CD4-positive, alpha-beta T cell treated with Interleukin-15 for 1 hour (primary cell): ENCODE results near the gene SRRM1.
A peak's percentile ranks its signal among the peaks of the same experiment; 100 is the strongest.

Experiments
- DNase-seq: peaks from one replicate; pipeline ENCODE4 v3.0.0-alpha.2; 2020

The SRRM1 gene

DNA sequence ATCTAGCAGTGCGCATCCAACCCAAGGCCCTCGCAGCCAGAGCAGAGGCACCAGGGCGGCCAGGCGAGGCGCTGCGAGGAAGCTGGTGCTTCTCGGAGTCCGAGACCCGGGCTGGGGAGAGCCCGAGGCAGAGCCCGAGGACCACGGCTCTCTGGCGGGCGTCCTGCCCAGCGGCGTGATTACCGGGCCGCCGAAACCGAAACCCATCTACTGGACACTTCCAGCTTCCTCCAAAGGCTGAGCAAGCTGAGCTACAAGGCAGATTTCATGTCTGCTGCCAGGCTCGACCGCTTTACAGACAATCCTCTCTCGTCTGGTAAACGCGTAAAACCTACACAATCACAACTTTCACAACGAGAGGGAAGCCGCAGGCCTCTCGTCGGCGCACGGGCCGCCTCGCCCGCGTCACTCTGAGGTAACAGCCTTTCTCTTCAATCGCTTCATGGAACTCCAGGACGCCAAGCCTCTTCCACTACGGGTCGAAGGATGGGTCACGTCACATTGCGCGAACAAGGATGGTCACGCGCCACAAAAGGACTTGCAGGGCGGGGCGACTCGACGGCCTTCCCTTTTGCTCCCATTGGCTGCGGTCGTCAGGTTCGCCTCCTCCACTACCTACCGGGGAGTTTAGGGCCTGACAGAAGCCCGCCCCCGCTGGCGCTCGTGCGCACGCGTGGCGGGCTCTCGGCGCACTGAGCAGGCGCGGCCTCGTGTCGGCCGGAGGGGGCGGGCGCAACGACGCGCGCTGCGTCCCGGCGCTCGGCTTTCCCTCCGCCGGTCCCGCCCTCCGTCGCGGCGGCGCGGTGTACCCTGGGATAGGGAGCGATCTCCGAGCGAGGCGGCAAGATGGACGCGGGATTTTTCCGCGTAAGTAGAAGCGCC lies at the start of gene SRRM1:
SRRM1 (plus strand) TSS at position 822 of the 882 bp plus-strand sequence; CDS start at position 847, 25 bp downstream.
- peak; percentile 100 for DNase-seq

- no peak for DNase-seq
Measured at GRCh38 chr1:24594328-24594598, 48.8 kb upstream of the SRRM1 start.

DNA sequence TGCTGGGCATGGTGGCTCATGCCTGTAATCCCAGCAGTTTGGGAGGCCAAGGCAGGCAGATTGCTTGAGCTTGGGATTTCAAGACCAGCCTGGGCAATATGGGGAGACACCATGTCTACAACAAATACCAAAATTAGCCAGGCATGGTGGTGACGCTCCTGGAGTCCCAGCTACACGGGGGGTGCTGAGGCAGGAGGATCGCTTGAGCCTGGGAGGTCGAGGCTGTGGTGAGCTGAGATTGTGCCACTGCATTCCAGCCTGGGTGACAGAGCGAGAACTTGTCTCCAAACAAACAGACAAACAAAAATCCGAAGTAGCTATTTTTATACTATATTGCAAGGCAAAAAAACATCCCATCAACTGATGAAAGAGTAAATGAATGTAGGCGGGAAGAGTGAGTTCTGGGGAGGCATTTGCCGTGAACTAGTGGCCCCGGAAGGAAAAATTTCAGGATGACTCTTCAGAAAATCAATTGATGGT lies 46.7 kb upstream of the SRRM1 start:
- no peak for DNase-seq

DNA sequence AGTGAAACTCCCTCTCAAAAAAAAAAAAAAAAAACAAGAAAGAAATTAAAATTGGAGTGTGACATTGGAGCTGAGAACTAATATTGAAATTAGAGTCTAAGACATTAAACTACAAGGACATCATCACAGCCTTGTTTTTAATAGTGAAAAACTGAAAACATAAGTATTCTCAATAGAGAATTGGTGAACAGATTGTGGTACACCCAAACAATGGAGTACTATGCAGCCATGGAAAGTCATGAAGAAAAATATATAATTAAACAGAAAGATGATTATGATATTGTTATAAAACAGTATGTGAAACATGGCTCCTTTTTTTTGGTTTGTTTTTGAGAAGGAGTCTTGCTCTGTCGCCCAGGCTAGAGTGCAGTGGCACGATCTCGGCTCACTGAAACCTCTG lies 43.8 kb upstream of the SRRM1 start:
- DNase-seq: no peak

DNA sequence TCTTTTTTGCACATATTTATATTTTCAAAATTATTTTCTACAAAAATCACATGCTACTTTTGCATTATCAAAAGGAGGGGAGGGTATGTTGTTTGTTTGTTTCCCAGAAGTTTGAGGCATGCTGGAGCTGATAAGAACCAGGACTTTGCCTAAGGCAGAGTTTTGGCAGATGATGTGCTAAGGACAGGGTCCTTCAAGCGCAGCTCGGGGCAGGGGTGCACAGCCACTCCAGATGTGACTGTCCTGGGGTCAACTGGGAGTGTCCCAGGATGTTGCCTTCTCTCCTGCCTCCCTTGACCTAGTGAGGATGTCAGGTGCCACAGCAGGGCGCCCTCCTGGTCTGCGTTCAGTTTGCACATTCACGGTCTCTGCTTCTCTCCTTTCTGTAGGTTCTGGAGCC lies 42.6 kb upstream of the SRRM1 start:
- no peak for DNase-seq

GRCh38 chr1:24605534-24606295 lies 37.4 kb upstream of the SRRM1 start:
- no peak for DNase-seq

DNA sequence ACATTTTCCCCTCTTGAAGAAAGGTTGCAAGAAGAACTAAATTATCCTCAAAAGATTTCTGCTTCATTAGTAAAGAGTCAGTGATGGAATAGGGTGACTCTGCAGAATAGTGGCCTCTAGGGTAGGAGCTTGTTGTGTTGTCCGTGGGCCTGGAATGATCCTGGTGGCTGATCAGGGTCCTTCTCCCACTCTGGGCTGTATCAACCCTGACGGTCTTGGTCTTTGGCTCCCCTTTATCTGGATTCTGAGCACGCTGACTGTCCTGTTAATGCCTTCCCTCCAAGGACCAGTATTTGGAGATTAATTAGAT lies 36.9 kb upstream of the SRRM1 start:
- DNase-seq: no peak

GRCh38 chr1:24606621-24607020 lies 36.5 kb upstream of the SRRM1 start:
- DNase-seq: no peak

DNA sequence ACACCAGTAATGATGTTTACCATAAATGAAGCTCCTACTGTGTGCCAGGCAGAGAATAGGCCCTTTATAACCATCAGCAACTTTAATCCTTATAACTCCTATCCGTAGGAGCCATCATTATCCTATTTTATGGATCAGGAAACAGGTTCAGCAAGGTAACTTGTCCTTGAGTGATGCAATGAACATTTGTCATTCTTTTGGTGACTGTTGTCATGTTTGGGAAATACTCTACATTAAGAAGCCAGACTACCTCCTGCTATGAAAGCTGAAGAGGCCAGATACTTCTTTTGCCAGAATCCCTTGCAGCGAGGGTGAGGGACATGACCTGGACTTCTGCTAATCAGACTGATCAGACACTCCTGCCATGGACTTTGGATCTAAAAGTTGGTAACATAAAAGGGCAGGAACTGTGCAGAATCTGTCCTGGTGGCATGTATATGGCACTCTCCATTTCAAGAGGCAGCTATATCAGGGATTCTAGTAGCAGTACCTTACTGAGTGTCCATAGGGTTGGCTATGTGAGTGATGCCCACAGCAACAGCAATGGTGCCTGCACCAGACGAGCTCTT lies 33.1 kb upstream of the SRRM1 start:
- no peak for DNase-seq

DNA sequence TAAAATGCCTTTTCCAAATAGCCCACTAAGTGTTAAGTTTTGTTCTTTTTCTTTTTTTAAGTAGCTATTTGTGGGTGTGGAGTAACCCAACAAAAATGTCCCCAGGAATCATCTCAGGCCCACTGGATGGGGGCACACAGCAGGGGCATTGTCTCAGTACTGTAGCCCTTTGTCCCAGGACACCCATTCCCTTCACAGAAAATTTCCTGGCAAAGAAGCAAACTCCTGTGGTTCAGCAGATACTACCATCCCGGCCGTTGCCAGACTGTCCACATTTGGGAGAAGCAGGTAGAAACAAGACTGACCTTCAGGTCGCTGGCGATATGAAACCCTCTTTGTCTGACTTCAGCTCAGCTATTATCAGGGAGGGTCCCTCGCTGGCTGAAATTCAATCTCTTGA lies 23.7 kb upstream of the SRRM1 start:
- no peak for DNase-seq

- DNase-seq: no peak
Measured at GRCh38 chr1:24620678-24621077, 22.4 kb upstream of the SRRM1 start.

GRCh38 chr1:24621121-24621520 lies 22.0 kb upstream of the SRRM1 start:
- no peak for DNase-seq

DNA sequence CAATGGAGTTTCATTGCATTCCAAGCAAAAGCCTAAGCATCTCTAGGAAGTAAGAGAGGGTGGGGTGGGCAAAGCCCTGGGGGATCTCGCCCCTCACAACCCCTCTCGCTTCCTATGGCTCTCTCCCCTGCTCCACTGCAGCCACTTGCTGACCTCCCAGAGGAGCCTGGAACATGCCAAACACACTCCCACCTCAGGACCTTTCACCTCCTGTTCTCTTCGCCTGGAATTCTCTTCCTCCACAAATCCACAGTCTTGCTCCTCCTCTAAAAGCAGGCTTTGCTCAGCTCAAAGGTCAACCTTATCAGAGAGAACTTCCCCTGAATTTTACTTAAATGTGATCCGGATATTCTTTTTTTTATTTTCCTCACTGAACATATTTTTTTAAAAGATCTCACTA lies 20.9 kb upstream of the SRRM1 start:
- DNase-seq: no peak

DNA sequence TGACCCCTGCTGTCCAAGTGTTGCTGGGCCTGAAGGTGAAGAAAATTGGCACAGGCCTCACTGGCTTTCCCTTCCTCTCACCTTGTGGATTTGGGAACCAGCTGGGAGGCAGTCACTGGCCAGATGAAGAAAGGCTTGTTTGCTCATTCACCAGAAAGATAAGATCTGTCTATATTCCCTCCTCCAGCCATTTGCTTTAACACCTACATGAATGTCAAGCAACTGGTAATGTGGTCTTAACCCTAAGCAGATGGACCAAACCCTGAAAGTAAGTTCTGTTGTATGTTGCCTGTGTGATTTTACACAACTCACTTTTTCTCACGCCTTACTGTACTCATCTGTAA lies 10.3 kb upstream of the SRRM1 start:
- no peak for DNase-seq

DNA sequence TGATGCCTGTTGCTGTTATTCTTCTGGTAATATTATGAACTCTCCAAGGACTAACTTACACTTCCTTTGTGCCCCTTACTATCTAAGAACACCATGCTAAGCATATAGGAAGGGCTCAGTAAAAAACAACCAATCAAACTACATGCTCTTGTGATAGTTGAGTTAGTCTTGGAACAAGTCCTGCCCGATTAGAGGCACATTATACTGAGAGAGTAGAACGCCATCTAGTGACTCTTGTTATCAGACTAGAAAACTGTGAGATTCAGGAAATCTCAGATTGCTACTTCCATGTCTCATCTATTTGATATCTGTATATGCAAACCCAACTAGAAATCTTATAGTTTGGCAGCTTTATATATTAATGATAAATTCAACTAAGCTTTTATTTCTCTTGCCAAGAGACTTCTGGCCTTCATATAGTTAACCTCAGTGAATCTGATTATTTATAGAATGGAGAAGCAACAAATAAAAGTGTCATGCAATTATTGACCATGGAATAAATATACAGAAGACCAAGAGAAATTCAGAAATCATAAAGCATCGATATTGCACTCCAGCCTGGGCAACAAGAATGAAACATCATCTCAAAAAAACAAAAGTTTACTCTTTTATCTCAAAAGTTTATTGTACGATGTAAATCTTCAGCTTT lies 7.8 kb upstream of the SRRM1 start:
- DNase-seq: no peak

- no peak for DNase-seq
Measured at GRCh38 chr1:24636661-24637357, 6.3 kb upstream of the SRRM1 start.

- no peak for DNase-seq
Measured at GRCh38 chr1:24639094-24639493, 4.0 kb upstream of the SRRM1 start.

- DNase-seq: no peak
Measured at GRCh38 chr1:24639881-24640280, 3.2 kb upstream of the SRRM1 start.

GRCh38 chr1:24640288-24640687 lies 2.8 kb upstream of the SRRM1 start:
- no peak for DNase-seq

DNA sequence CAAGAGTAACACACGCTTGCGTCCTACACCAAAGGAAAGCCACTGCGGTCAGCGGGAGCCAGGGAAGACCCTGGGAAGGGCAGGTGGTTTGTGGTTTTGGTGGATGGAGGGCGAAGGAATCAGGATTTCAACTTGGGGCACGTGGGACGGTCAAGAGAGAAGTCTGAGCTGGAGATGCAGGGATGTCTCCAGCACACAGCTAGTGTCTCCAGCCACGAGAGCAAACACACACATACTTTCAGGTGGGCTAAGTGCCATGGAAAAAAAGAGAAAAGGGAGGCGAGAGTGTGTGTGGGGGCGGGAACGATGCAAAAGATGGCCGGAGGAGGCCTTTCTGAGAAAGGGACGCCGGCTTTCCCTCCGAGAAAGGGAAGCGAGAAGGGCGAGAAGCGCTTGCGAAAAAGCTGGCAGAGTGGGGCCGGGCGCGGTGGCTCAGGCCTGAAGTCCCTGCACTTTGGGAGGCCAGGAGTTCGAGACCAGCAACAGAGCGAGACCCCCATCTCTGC lies 1.4 kb upstream of the SRRM1 start:
- peak; percentile 59 for DNase-seq

DNA sequence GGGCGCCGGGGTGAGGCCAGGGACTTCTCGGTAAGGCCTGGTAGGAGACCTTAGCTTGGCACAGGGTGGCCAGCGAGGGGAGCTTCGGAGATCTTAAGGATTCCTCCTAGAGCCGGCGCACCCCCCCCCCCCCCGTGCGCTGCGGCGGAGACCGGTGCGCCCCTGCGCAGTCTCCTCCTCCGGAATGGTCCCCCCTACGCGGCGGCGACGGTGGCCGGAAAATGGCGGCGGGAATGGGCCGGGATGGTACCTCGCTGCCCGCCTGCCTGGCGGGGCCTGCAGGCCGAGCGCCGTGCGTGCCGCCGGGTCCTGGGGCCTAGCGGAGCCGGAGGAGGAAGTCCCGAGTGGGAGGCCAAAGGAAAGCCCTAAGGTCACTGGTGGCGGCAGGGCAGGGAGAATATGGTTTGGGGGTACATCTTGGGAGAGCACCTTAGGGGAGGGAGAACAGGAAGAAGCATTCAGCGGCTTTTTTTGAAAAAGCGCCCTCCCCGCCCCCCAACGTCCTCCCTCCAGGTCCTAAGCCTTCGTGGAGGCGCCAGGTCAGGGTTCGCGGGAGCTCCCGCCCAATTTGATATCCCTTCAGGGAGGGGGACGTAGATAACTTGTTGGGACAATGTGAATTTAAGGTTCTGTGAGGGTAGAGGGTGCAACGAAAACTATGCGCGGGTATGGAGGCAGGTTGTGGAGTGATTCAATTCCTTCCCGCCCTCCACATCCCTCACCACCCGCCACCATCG lies 429 bp downstream of the SRRM1 start:
- no peak for DNase-seq

DNA sequence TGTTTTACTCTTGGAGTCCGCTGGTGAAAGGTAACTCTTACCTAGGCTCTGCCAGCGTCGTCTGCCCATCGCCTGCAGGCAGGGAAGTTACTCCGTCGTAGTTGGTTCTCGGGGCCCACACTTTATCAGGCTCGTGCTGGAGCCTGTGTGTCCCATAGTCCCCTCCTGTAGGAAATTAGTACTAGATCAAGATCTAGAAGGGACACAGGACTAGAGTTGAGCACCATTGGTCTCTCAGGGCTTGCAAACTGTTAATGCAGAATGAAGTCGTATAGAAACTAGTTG lies 940 bp downstream of the SRRM1 start:
- DNase-seq: no peak
